Breast epithelium (tissue), 3 donors: Measurements from ENCODE around the gene FAM78A.

Experiments used
- CTCF ChIP-seq, 3 donors: fragments of 450-650 bp; IDR thresholded peaks; one replicate each; pipeline ENCODE4 v1.5.1; 2016 to 2017; ENCODE audit warnings: antibody characterized with exemption in 3 of 3, mild to moderate bottlenecking in 3 of 3, moderate library complexity in 3 of 3
- POLR2A ChIP-seq: fragments of 450-650 bp; IDR thresholded peaks from one replicate; pipeline ENCODE4 v1.6.1; 2016; ENCODE audit warnings: antibody characterized with exemption, mild to moderate bottlenecking, moderate library complexity

GRCh38 chr9:131263701-131264100 is 12.6 kb downstream of the FAM78A start:
- TF ChIP-seq CTCF (IDR thresholded peaks at IDR 0.05): no peak
- TF ChIP-seq POLR2A: no peak
